Esophagus mucosa (tissue), 1 donor: Measurements from ENCODE around the gene MAOA. TPM values are rescaled to one million over a fixed set of nuclear protein-coding genes. Genes with fewer than 3 reads are reported as not detected.

ENCODE experiments used
- total RNA-seq: library from RNA; stranded (reverse); gene quantifications from one replicate; pipeline ENCODE4 v1.2.4, GENCODE V29; 2023
- donor health status: DM: yes; HTN: yes; CAD: no.

The MAOA gene
- total RNA-seq, 1 donor from 2014 or later, result 88.9 TPM

Other genes starting within 250 kb of the MAOA start
- 5.5 TPM for gene MAOB, start 226.2 kb downstream of the MAOA start, total RNA-seq